Dermis microvascular lymphatic vessel endothelial cell (primary cell): ENCODE results near the gene SRP9. TPM values are rescaled to one million over a fixed set of nuclear protein-coding genes. Genes with fewer than 3 reads are reported as not detected.

Experiments used
- DNase-seq, 2 donors: peaks; one replicate each; pipeline versions ENCODE4 v3.0.0 to v3.0.0-alpha.2; 2010; ENCODE audit warnings: low read depth in 2 of 2
- total RNA-seq: library from RNA; depleted of rRNA; stranded (reverse); fragments of >200 nt; gene quantifications from 2 replicates; pipeline ENCODE4 v1.2.1, GENCODE V29; 2014

Gene SRP9
- total RNA-seq, 1 donor from 2014 or later, result 199 TPM

GRCh38 chr1:225838793-225839192 is 61.2 kb downstream of the SRP9 start:
- DNase-seq, result no peak

Other genes with a start within 250 kb of the SRP9 start
- gene ENAH, start 124.7 kb upstream of the SRP9 start, total RNA-seq, result 15.3 and 17.7 TPM in 2 replicates
- gene EPHX1, start 32.3 kb downstream of the SRP9 start, total RNA-seq, result 35.6 and 82.8 TPM in 2 replicates
- 3.6 and 6.4 TPM in 2 replicates for gene TMEM63A, start 104.6 kb downstream of the SRP9 start, total RNA-seq
- not detected in 2 replicates for gene LEFTY1, start 111.3 kb downstream of the SRP9 start, total RNA-seq
- 23.0 and 31.6 TPM in 2 replicates for gene PYCR2, start 146.4 kb downstream of the SRP9 start, total RNA-seq
- gene LEFTY2, start 163.4 kb downstream of the SRP9 start, total RNA-seq, result not detected in 2 replicates
- 19.4 and 28.6 TPM in 2 replicates for gene SDE2, start 221.5 kb downstream of the SRP9 start, total RNA-seq